NCI-H1694 treated with DMSO at 0.1 percent for 48 hours (cell line): Measurements from ENCODE around the gene UBXN7.
"Not testable (repeated sequence)": the region's sequence is repeated elsewhere in the genome, so short reads cannot be mapped to it uniquely, and the experiment has no call there.

Experiments used
- DNase-seq: peaks from one replicate; lab custom pipeline; 2025; lab: John Stamatoyannopoulos, UW

The UBXN7 gene

GRCh38 chr3:196414469-196414868 is 17.8 kb downstream of the UBXN7 start:
- DNase-seq, result no peak

DNA sequence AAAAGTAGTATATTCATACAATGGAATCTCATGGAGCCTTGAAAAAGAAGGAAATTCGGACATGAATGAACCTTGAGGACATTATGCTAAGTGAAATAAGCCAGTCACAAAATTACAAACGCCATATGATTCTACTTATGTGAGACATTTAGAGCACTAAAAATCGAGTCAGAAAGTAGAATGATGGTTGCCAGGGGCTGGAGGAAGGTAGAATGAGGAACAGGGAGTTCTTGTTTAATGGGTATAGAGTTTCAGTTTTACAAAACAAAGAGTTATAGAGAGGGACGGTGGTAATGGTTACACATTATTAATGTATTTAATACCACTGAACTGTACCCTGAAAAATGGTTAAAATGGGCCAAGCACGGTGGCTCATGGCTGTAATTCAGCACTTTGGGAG is 19.5 kb downstream of the UBXN7 start:
- DNase-seq, result no peak

GRCh38 chr3:196409409-196409808 is 22.8 kb downstream of the UBXN7 start:
- DNase-seq, result no peak

- no peak for DNase-seq
Observed at GRCh38 chr3:196408565-196409300, 23.5 kb downstream of the UBXN7 start.

- DNase-seq, result no peak
Observed at GRCh38 chr3:196406811-196407470, 25.3 kb downstream of the UBXN7 start.

GRCh38 chr3:196400331-196400730 is 31.9 kb downstream of the UBXN7 start:
- DNase-seq, result no peak

GRCh38 chr3:196399485-196399945 is 32.7 kb downstream of the UBXN7 start:
- DNase-seq, result no peak

GRCh38 chr3:196398782-196399181 is 33.4 kb downstream of the UBXN7 start:
- DNase-seq, result no peak

- DNase-seq, result no peak
Observed at GRCh38 chr3:196397941-196398340, 34.3 kb downstream of the UBXN7 start.

- no peak for DNase-seq
Observed at GRCh38 chr3:196390116-196390515, 42.1 kb downstream of the UBXN7 start.

GRCh38 chr3:196388956-196389355 is 43.3 kb downstream of the UBXN7 start:
- DNase-seq, result no peak

GRCh38 chr3:196387941-196388340 is 44.3 kb downstream of the UBXN7 start:
- not testable (repeated sequence) for DNase-seq

DNA sequence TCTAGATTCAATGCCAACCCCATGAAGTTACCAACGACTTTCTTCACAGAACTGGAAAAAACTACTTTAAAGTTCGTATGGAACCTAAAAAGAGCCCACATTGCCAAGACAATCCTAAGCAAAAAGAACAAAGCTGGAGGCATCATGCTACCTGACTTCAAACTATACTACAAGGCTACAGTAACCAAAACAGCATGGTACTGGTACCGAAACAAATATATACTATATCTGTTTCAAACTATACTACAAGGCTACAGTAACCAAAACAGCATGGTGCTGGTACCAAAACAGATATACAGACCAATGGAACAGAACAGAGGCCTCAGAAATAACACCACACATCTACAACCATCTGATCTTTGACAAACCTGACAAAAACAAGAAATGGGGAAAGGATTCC is 45.4 kb downstream of the UBXN7 start:
- DNase-seq, result not testable (repeated sequence)

DNA sequence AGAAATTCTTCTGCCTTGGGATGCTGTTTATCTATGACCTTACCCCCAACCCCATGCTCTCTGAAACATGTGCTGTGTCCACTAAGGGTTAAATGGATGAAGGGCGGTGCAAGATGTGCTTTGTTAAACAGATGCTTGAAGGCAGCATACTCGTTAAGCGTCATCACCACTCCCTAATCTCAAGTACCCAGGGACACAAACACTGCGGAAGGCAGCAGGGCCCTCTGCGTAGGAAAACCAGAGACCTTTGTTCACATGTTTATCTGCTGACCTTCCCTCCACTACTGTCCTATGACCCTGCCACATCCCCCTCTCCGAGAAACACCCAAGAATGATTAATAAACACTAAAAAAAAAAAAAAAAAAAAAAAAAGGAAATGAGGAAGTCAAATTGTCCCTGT is 46.2 kb downstream of the UBXN7 start:
- DNase-seq, result not testable (repeated sequence)

- DNase-seq, result not testable (repeated sequence)
Observed at GRCh38 chr3:196385446-196385845, 46.8 kb downstream of the UBXN7 start.

DNA sequence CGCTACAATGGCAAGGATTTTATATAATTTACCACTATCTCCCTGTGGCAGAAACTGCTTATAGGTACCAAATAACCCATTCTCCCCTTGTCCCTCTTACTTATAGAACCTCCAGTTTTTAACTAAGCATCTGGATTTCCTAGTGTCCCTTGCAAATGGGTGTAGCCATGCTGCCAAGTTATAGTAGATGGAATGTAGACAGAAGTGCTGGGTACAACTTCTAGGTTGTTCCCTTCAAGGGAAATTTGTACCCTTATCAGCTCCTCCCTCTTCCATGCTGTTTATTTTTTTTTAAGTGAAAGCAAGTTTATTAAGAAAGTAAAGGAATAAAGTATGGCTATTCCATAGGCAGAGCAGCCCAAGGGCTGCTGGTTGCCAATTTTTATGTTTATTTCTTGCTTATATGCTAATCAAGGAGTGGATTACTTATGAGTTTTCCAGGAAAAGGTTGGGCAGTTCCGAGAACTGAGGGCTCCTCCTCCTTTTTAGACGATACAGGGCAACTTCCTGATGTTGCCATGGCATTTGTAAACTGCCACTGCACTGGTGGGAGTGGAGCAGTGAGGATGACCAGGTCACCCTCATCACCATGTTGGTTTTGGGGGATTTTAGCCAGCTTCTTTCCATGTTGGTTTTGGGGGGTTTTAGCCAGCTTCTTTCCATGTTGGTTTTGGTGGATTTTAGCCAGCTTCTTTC is 53.9 kb downstream of the UBXN7 start:
- DNase-seq, result no peak

GRCh38 chr3:196377321-196377720 is 54.9 kb downstream of the UBXN7 start:
- DNase-seq, result no peak

DNA sequence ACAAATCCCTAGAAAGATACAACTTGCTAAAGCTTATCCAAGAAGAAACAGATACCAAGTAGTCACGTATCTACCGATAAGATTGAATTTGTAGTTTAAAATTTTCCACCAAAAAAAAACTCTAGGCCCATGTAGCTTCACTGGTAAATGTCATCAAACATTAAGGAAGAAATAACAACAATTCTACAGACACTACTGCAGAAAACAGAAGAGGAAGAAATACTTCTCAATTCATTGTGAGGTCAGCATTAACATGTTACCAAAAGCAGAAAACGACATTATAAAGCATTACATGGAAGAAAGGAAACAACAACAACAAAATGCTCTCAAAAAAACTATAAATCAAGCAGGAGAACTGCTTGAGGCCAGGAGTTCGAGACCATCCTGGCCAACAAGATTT is 66.5 kb downstream of the UBXN7 start:
- DNase-seq, result no peak

GRCh38 chr3:196360586-196360985 is 71.6 kb downstream of the UBXN7 start:
- no peak for DNase-seq

DNA sequence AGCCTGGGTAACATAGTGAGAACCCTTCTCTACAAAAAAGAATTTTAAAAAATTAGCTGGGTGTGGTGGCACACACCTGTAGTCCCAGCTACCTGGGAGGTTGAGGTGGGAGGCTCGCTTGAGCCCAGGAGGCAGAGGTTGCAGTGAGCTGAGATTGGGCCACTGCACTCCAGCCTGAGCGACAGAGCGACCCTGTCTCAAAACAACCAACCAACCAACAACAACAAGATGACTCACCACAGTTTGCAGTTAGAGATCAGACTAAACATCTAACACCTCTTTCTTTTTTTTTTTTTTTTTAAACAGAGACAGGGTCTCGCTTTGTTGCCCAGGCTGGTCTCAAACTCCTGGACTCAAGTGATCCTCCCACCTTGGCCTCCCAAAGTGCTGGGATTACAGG is 73.7 kb downstream of the UBXN7 start:
- DNase-seq, result not testable (repeated sequence)

DNA sequence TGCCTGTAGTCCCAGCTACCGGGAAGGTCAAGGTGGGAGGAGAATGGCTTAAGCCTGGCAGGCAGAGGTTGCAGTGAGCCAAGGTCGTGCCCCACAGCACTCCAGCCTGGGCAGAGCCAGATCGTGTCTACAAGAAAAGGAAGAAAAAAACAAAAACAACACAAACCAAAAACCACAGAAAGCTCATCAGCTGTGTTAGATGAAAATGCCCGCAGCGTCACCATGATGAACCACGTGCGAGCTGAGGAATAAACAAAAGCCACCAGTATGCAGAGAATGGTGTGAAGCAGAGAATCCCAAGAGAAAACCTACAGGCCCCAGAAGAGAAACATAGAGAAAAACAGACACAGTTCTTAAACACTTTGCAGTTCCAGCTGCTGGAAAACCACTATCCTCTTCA is 74.3 kb downstream of the UBXN7 start:
- DNase-seq, result no peak

- DNase-seq, result no peak
Observed at GRCh38 chr3:196356556-196356955, 75.7 kb downstream of the UBXN7 start.

DNA sequence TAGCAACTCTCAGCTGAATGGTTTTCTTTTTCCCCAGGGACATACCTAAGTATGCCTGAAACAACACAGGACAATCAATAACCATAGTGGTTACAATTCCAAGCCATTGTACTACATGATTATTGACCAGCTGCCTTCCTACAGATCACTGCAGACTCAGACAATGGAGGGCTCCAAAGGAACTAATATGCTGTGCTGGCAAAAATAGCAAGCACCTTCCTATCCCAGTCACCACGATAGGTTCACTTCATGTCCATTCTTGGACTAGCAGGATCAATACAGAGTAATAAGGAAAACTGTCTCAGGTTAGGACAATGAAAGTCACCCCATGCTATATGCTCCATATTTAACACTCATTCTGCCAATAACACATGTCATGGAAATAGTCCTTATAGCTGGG is 76.6 kb downstream of the UBXN7 start:
- no peak for DNase-seq
